HG02610 (cell line): ENCODE results near the gene CCDC124.
"Not testable (repeated sequence)": the region's sequence is repeated elsewhere in the genome, so short reads cannot be mapped to it uniquely, and the experiment has no call there.

Experiments used
- ATAC-seq: cut with Tn5 transposase; IDR thresholded peaks from one replicate; pipeline ENCODE4 v1.9.1; 2021; ENCODE audit warnings: mild to moderate bottlenecking, moderate library complexity; ENCODE audit not compliant: unreplicated experiment

Gene CCDC124, protein sequence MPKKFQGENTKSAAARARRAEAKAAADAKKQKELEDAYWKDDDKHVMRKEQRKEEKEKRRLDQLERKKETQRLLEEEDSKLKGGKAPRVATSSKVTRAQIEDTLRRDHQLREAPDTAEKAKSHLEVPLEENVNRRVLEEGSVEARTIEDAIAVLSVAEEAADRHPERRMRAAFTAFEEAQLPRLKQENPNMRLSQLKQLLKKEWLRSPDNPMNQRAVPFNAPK

DNA sequence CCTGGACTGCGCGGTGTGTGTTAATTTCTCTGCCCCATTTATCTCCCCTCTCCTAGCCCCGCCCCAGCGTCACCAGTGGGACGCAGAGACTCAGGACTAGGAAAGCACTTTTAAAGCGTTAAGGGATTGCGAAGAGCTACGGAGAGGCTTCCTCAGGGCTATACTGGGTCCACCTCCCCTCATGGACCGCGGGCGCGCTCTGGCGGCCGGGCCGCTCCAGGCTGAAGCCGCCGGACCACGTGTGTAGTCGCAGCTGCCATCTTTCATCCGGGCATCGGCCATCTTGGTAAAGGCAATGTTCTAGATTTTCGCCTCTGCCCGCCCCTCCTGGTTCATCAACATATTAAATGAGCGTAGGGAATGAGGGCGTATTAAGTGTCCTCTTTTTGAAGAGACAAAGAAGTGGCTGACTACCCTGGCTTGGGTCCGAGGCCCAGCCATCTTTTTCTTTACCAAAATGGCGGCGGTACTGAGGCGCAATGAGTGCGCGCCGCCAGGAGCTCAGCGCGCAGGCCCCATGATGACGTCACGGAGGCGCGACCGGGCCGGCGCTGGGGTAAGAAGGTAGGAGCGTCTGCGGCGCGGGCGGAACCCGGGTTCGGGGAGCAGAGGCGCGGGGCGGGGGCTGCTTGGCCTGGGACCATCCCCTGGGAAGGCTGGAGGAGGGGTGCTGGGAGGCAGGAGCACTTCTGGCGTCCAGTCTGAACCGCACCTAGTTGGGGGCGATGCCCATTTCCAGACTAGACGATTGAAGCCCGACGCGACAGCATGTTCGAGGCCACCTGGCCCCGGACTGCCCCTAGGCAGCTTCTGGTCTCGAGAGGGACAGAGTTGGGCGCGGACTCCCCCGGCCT, at the start of gene CCDC124:
Gene CCDC124, plus strand, starts transcription at position 531 of the 854 bp plus-strand sequence. CDS start 3,406 bp downstream, outside the sequence.
- ATAC-seq = peak; percentile 67

DNA sequence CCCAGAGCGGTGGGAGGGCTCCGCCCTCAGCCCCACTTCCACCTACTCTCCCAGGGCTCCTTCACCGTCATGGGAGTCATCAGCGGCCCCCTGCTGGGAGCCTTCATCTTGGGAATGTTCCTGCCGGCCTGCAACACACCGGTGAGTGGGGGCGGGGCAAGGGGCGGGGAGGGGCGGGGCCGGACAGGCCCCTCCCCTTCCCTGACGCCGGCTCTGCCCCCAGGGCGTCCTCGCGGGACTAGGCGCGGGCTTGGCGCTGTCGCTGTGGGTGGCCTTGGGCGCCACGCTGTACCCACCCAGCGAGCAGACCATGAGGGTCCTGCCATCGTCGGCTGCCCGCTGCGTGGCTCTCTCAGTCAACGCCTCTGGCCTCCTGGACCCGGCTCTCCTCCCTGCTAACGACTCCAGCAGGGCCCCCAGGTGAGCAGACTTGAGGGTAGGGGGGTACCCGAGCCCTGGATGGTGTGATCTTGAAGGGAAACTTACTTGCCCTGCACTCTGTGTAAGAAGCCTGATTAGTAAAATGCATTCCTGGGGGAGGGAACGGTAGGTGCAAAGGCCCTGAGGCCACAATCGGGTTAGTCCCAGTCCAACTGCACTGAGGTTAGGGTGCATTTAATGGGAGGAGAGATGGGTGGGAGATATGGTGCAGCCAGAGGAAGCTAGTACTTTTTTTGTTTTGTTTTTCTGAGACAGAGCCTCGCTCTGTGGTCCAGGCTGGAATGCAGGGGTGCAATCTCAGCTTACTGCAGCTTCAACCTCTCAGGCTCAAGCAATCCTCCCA, 49.0 kb upstream of the CCDC124 start:
- no peak for ATAC-seq

DNA sequence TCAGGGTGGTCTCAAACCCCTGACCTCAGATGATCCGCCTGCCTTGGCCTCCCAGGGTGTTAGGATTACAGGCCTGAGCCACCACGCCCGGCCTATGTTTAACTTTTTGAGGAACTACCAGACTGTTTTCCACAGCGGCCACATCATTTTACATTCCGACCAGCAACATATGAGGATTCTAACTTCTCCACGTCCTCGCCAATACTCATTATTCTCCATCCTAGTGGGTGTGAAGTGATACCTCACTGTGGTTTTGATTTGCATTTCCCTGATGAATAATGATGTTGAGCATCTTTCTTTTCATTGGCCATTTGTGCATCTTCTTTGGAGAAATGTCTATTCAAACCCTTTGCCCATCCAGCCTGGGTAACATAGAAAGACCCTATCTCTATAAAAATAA, 46.3 kb upstream of the CCDC124 start:
- no peak for ATAC-seq

DNA sequence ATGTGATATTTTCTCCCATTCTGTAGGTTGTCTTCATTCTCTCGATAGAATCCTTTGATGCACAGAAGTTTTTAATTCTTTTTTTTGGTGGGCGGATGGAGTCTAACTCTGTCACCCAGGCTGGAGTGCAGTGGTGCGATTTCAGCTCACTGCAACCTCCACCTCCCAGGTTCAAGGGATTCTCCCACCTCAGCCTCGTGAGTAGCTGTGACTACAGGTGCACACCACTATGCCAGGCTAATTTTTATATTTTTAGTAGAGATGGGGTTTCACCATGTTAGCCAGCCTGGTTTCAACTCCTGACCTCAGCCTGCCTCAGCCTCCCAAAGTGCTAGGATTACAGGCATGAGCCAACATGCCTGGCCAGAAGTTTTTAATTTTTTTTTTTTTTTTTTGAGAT, 45.6 kb upstream of the CCDC124 start:
- not testable (repeated sequence) for ATAC-seq

DNA sequence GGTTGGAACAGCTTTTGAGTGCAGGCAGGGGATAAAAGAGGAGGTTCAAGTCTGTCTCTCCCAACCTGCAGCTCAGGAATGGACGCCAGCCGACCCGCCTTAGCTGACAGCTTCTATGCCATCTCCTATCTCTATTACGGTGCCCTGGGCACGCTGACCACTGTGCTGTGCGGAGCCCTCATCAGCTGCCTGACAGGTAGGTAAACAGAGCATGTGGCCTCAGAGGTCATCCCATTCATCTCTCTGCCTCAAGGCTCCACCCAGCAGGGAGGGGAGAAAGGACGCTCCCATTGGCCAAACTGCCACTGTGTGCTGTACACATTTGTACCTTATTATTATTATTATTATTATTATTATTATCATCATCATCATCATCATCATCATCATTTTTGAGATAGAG, 44.6 kb upstream of the CCDC124 start:
- no peak for ATAC-seq

DNA sequence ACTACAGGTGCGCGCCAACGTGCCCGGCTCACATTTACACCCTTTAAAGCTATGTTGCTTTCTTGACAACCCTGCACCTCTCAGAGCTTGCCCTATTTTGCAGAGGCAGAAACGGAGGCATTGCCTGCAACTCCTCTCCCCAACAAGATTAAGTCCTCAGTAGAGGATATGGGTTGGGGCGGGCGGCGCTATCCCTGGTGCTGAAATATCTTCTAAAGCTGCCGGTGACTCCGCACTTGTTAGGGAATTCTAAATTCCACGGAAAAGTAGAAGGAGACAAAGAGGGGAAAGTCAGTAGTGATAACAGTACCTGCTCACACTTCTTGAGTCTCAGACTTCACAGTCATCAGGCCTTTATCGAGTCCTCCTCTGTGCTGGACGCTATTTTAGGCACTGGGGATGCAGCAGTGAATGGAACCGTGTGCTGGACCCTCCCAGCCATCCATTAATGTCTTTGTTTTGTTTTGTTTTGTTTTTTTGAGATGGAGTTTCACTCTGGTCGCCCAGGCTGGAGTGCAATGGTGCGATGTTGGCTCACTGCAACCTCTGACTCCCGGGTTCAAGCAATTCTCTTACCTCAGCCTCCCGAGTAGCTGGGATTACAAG, 43.1 kb upstream of the CCDC124 start:
- no peak for ATAC-seq

DNA sequence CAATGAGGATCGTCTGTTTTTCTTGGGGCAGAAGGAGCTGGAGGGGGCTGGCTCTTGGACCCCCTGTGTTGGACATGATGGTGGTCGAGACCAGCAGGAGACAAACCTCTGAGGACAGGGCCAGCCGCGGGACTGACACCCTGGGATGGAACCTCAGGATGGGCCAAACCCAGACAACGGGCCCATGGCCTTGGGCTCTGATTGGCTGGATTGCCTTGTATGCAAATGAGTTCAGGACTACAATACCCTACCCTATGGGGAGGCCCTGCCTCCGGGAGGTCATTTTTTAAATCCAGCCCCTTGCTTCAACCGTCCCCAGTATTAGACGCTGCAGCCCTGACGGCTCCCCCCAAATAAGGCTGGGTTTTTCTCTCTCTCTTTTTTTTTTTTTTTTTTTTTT, 39.0 kb upstream of the CCDC124 start:
- no peak for ATAC-seq

DNA sequence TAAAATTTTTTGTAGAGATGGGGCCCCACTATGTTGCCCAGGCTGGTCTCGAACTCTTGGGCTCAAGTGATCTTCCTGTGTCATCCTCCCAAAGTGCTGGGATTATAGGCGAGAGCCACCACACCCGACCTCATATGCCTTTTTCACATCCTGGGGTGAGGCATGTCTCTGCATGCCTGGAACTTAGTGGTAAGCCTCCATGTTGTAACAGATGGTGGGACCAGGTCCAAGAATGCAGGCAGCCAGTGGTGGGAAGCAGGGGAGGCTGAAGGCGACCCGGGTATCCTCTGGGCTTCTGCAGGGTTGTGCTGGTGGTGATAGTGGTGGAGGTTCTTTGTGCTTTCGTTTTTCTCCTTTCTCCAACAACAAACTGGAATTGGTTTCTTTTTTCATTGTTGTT, 30.1 kb upstream of the CCDC124 start:
- ATAC-seq = no peak

DNA sequence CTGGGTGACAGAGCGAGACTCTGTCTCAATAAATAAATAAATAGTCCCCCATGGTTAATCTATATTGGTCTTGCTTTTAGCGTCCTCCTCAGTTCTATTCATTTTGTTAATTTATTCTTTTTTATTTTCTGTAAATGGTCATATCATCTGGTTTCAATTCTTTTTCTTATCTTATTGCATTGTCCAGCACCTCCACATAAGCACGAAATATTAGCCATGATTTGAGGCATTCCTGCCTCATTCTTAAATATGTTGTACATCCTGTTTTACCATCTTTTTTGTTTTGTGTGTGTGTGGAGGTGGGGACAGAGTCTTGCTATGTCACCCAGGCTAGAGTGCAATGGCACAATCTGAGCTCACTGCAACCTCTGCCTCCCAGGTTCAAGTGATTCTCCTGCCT, 24.6 kb upstream of the CCDC124 start:
- ATAC-seq = no peak

GRCh38 chr19:17909003-17909732, 23.6 kb upstream of the CCDC124 start:
- ATAC-seq = no peak

- no peak for ATAC-seq
Measured at GRCh38 chr19:17910791-17911360, 21.9 kb upstream of the CCDC124 start.

GRCh38 chr19:17915940-17916593, 16.7 kb upstream of the CCDC124 start:
- no peak for ATAC-seq

DNA sequence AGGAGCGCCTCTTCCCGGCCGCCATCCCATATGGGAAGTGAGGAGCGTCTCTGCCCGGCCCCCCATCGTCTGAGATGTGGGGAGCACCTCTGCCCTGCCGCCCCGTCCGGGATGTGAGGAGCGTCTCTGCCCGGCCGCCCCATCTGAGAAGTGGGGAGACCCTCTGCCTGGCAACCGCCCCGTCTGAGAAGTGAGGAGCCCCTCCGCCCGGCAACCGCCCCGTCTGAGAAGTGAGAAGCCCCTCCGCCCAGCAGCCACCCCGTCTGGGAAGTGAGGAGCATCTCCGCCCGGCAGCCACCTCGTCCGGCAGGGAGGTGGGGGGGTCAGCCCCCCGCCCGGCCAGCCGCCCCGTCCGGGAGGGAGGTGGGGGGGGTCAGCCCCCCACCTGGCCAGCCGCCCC, 14.7 kb upstream of the CCDC124 start:
- not testable (repeated sequence) for ATAC-seq

DNA sequence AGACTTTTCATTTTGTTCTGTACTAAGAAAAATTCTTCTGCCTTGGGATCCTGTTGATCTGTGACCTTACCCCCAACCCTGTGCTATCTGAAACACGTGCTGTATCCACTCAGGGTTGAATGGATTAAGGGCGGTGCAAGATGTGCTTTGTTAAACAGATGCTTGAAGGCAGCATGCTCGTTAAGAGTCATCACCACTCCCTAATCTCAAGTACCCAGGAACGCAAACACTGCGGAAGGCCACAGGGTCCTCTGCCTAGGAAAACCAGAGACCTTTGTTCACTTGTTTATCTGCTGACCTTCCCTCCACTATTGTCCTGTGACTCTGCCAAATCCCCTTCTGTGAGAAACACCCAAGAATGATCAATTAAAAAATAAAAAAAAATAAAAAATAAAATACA, 13.7 kb upstream of the CCDC124 start:
- not testable (repeated sequence) for ATAC-seq

DNA sequence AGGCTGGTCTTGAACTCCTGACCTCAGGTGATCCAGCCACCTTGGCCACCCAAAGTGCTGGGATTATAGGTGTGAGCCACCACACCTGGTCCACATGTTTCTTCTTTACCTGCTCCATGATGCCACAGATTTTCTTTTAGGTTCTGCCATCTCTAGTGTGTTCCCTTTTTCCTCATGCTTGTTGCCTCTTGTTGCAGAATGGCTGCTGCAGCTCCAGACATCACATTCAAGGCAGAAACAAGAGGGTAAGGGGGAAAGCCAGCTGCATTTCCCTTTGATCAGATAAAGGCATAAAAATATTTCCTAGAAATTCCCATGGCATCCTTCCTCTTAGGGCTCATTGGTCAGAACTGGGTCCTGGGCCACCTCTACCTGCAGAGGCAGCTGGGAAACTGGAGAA, 12.3 kb upstream of the CCDC124 start:
- no peak for ATAC-seq

- no peak for ATAC-seq
Measured at GRCh38 chr19:17922138-17922537, 10.7 kb upstream of the CCDC124 start.

DNA sequence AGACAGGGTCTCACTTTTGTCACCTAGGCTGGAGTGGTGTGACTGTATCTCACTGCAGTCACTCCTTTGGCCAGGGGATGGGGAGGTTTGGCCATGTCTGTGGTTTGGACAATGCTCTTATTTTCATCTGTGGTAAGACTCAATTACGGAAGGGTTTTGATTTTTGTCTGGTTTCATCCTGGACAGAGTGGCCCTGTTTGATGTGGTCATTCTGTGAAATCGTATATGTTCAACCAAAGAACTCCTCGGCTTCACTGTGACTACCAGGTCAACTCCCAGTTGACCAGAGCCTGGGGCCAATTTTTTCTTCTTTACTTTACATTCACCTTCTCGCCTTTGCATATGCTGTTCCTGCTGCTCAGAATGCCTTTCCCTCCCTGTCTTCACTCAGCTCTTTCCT, 6.8 kb upstream of the CCDC124 start:
- no peak for ATAC-seq

- peak; percentile 40 for ATAC-seq
Measured at GRCh38 chr19:17929056-17929455, 3.8 kb upstream of the CCDC124 start.

GRCh38 chr19:17931532-17932191, 1.2 kb upstream of the CCDC124 start:
- ATAC-seq = no peak
